Smooth muscle cell (in vitro differentiated cells): ENCODE results near the gene MON1B. TPM values are rescaled to one million over a fixed set of nuclear protein-coding genes. Genes with fewer than 3 reads are reported as not detected.

Experiments used
- DNase-seq: peaks from one replicate; lab custom pipeline; 2025; ENCODE audit not compliant: unreplicated experiment; lab: John Stamatoyannopoulos, UW
- H2AFZ ChIP-seq: fragments of 200-600 bp; sonication (generic); 2 replicates; pipeline ENCODE4 v1.6.0; 2016; ENCODE audit warnings: antibody characterized with exemption, low read depth, mild to moderate bottlenecking
- H3F3A ChIP-seq: fragments of 200-600 bp; sonication (generic); 2 replicates; pipeline ENCODE4 v1.6.0; 2017; ENCODE audit warnings: antibody characterized with exemption, low read depth
- H3K27ac ChIP-seq: fragments of 200-600 bp; sonication (generic); 2 replicates; pipeline ENCODE4 v1.5.1; 2016; ENCODE audit warnings: low read depth, mild to moderate bottlenecking
- H3K27me3 ChIP-seq: fragments of 200-600 bp; sonication (generic); 2 replicates; pipeline ENCODE4 v1.6.1; 2016; ENCODE audit warnings: low read depth, mild to moderate bottlenecking
- H3K36me3 ChIP-seq: fragments of 200-600 bp; sonication (generic); 2 replicates; pipeline ENCODE4 v1.5.1; 2016; ENCODE audit warnings: low read depth
- H3K4me1 ChIP-seq: fragments of 200-600 bp; sonication (generic); 2 replicates; pipeline ENCODE4 v1.5.1; 2016; ENCODE audit warnings: low read depth
- H3K4me2 ChIP-seq: fragments of 200-600 bp; sonication (generic); 2 replicates; pipeline ENCODE4 v1.6.0; 2016; ENCODE audit warnings: mild to moderate bottlenecking
- H3K4me3 ChIP-seq: fragments of 200-600 bp; sonication (generic); 2 replicates; pipeline ENCODE4 v1.5.1; 2016; ENCODE audit warnings: mild to moderate bottlenecking
- H3K79me2 ChIP-seq: fragments of 200-600 bp; sonication (generic); 2 replicates; pipeline ENCODE4 v1.6.0; 2016; ENCODE audit warnings: low read depth, mild to moderate bottlenecking
- H3K9ac ChIP-seq: fragments of 200-600 bp; sonication (generic); 2 replicates; pipeline ENCODE4 v1.6.0; 2016; ENCODE audit warnings: low read depth
- H3K9me3 ChIP-seq: fragments of 200-600 bp; sonication (generic); replicated peaks from 2 replicates; pipeline ENCODE4 v1.5.1; 2016; ENCODE audit warnings: low read depth
- H4K20me1 ChIP-seq: fragments of 200-600 bp; sonication (generic); 2 replicates; pipeline ENCODE4 v1.6.0; 2016; ENCODE audit warnings: low read depth
- CTCF ChIP-seq: fragments of 200-600 bp; sonication (generic); IDR thresholded peaks from 2 replicates; pipeline ENCODE4 v1.5.1; 2017; ENCODE audit warnings: borderline replicate concordance, mild to moderate bottlenecking, antibody characterized with exemption; ENCODE audit not compliant: insufficient read depth, poor library complexity, severe bottlenecking
- WGBS: methylation state at CpG from one replicate; pipeline ENCODE4 v1.1.7; 2016; ENCODE audit warnings: low lambda C conversion rate; 5-methylcytosine and 5-hydroxymethylcytosine counted together
- polyA plus RNA-seq: library from polyadenylated mRNA; unstranded; fragments of >200 nt; fragmentation: Nextera tagmentation; extraction: Ambion mirVana; gene quantifications from 2 replicates; pipeline ENCODE4 v1.2.1, GENCODE V29; 2016
- total RNA-seq: library from RNA; depleted of rRNA; stranded (reverse); fragments of >200 nt; gene quantifications from 2 replicates; pipeline ENCODE4 v1.2.3, GENCODE V29; 2014

The MON1B gene
- total and polyA plus RNA-seq, 2 experiments from 2014 or later, result 8.0 to 20.9 TPM

GRCh38 chr16:77194295-77195231 lies 3.6 kb downstream of the MON1B start:
- H3K79me2 ChIP-seq, result peaks cover 19% of the 10 kb centered on the region
- no peak overlapping the region for H3K4me3 ChIP-seq
- no peak for TF ChIP-seq CTCF
- no peak overlapping the region for H2AFZ ChIP-seq
- no peak overlapping the region for H3K27ac ChIP-seq
- no peak overlapping the region for H3K9ac ChIP-seq
- WGBS, result 97% methylated on average over 48 of the region's 48 CpGs
- peaks cover 10% of the 10 kb centered on the region for H3K4me1 ChIP-seq
- no peaks in the 10 kb centered on the region for H3K9me3 ChIP-seq
- no peaks in the 10 kb centered on the region for H3F3A ChIP-seq
- no peaks in the 10 kb centered on the region for H3K36me3 ChIP-seq
- no peaks in the 10 kb centered on the region for H4K20me1 ChIP-seq
- H3K4me2 ChIP-seq, result no peak overlapping the region
- no peaks in the 10 kb centered on the region for H3K27me3 ChIP-seq
- no peak for DNase-seq

GRCh38 chr16:77195411-77195810 lies 4.4 kb downstream of the MON1B start:
- no peak overlapping the region for H3K9ac ChIP-seq
- no peaks in the 10 kb centered on the region for H3K27me3 ChIP-seq
- H2AFZ ChIP-seq, result no peak overlapping the region
- H3K36me3 ChIP-seq, result no peaks in the 10 kb centered on the region
- no peak for DNase-seq
- no peaks in the 10 kb centered on the region for H3K9me3 ChIP-seq
- WGBS, result 96% methylated on average over 8 of the region's 8 CpGs
- no peaks in the 10 kb centered on the region for H4K20me1 ChIP-seq
- peaks cover 19% of the 10 kb centered on the region for H3K79me2 ChIP-seq
- peaks cover 6% of the 10 kb centered on the region for H3K4me1 ChIP-seq
- no peak for TF ChIP-seq CTCF
- H3K27ac ChIP-seq, result no peak overlapping the region
- no peaks in the 10 kb centered on the region for H3F3A ChIP-seq
- H3K4me2 ChIP-seq, result no peak overlapping the region
- no peak overlapping the region for H3K4me3 ChIP-seq

- H3K4me2 ChIP-seq, result no peak overlapping the region
- no peaks in the 10 kb centered on the region for H3K9me3 ChIP-seq
- H3K36me3 ChIP-seq, result no peaks in the 10 kb centered on the region
- DNase-seq, result no peak
- H3K4me3 ChIP-seq, result no peak overlapping the region
- no peaks in the 10 kb centered on the region for H3K4me1 ChIP-seq
- WGBS, result 98% methylated on average over 2 of the region's 2 CpGs
- no peak overlapping the region for H3K27ac ChIP-seq
- H3K79me2 ChIP-seq, result peaks cover 3% of the 10 kb centered on the region
- H4K20me1 ChIP-seq, result no peaks in the 10 kb centered on the region
- H3F3A ChIP-seq, result no peaks in the 10 kb centered on the region
- no peak for TF ChIP-seq CTCF
- H3K9ac ChIP-seq, result no peak overlapping the region
- no peaks in the 10 kb centered on the region for H3K27me3 ChIP-seq
- no peak overlapping the region for H2AFZ ChIP-seq
These were observed 6.8 kb downstream of the MON1B start for GRCh38 chr16:77197747-77198146.

GRCh38 chr16:77199211-77199610 lies 8.2 kb downstream of the MON1B start, which contains the start of gene SYCE1L:
TSS of gene SYCE1L (plus strand) at chr16:77199408. CDS start at chr16:77199452, 44 bp downstream.
- H3K4me1 ChIP-seq, result no peaks in the 10 kb centered on the region
- H3K4me2 ChIP-seq, result no peak within 1 kb of the TSS
- no peak within 1 kb of the TSS for H3K4me3 ChIP-seq
- no peak within 1 kb of the TSS for H3K9ac ChIP-seq
- TF ChIP-seq CTCF, result no peak
- no peaks in the 10 kb centered on the region for H3K27me3 ChIP-seq
- H3K79me2 ChIP-seq, result no peaks in the 10 kb centered on the region
- no peaks in the 10 kb centered on the region for H3F3A ChIP-seq
- WGBS, result 90% methylated on average over 18 of the region's 18 CpGs
- no peak within 1 kb of the TSS for H2AFZ ChIP-seq
- no peaks in the 10 kb centered on the region for H3K9me3 ChIP-seq
- H3K27ac ChIP-seq, result no peak within 1 kb of the TSS
- no peaks in the 10 kb centered on the region for H4K20me1 ChIP-seq
- H3K36me3 ChIP-seq, result no peaks in the 10 kb centered on the region
- DNase-seq, result no peak
